GM21528 (cell line): ENCODE results near the gene TTI1.
A peak's percentile ranks its signal among the peaks of the same experiment; 100 is the strongest.
"Not testable (repeated sequence)": the region's sequence is repeated elsewhere in the genome, so short reads cannot be mapped to it uniquely, and the experiment has no call there.

Experiments used
- ATAC-seq: cut with Tn5 transposase; IDR thresholded peaks from one replicate; pipeline ENCODE4 v1.9.1; 2021; ENCODE audit warnings: mild to moderate bottlenecking, moderate library complexity; ENCODE audit not compliant: unreplicated experiment, low FRiP score

The TTI1 gene

DNA sequence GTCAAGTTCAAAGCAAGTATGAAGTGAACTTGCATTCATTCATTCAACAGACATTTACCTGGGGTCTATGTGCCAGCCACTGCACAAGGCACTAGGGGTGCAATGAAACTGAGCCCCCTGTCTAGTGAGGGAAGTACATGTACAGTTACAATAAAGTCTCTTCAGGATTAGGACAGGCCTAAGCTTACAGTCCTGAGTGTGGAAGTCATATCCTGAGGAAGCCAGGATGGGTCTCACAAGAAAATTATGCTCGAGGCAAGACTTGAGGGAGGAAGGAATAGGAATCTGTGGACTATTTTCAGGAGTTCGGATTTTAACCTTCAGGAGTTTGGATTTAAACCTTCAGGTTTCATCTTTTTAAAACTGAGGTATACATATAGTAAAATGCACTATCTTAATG lies 19.4 kb downstream of the TTI1 start:
- no peak for ATAC-seq

DNA sequence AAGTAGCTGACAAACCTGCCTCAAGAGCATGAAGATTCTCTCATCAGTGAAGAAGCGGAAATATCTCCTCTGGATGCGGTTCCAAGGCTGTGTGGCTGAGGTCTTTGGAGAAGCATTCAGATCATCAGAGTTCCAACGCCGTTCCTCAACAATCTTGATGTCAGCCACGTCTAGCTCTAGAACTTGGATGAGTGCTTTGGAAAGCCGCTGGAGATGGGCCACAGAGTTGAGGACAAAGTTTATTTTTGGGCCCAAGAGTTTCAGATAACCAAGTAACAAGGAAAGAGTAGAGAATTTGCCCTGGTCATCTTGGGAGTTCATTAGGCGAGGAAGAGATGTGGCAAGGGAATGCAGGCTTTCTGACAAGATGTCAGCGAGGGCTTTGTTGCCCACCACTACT lies 20.9 kb downstream of the TTI1 start:
- no peak for ATAC-seq

DNA sequence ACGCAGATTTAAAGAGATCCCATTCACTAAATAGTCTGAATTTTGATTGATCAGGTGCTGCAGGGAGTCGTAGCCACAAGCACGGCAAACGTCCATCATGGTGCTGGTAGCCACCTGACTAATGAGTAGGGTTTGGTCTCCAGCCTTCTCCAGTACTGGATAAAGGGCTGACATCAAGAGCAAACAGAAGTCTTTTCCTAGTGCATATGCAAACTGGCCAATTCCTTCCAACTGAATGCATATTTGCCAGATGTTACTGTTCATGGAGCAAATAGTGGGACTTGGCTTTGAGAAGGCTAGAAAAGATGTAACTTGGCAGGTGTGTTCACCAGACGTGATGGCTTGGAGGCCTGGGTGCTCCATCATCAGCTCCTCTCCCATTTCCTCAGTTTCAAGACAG lies 21.6 kb downstream of the TTI1 start:
- no peak for ATAC-seq

DNA sequence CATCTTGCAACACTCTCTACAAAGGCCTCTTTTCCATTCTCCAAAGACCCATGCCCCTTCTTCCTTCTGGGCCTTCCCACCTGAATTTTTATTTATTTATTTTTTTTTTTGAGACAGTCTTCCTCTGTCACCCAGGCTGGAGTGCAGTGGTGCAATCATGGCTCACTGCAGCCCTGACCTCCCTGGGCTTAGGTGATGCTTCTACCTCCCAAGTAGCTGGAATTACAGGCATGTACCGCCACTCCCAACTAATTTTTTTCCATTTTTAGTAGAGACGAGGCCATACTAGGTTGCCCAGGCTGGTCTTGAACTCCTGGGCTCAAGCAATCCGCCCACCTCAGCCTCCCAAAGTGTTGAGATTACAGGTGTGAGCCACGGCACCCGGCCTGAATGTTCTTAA lies 23.8 kb downstream of the TTI1 start:
- not testable (repeated sequence) for ATAC-seq

DNA sequence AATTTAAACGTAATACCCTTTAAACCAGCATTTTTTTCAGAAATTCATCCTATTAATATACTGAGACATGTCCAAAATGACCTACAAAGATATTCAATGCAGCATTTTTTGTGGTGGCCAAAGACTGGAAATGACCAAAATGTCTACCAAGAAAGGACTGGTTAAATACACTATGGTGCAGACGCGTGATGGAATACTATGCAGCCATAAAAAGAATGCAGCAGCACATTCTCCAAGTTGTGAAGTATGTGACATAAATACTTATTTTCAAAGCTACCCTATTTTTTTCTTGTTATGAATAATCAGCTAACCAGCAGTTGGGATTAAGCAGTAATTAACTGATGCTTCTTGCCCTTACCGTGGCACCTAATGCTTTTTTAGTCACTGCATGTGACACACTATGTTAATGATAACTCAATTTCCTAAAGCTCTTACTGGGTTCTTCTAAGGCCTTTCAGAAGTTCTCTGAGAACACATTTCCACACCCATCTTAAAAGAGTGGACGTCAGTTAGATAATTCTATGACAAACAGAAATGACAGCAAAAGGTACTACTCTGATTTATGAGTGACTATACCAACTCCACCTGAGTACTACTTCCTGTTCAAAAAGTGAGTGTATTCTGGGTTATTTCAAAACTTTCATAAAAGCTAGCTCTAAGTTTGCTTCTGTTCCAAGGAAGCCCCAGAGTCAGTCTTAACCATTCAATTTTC lies 24.9 kb downstream of the TTI1 start:
- ATAC-seq = no peak

DNA sequence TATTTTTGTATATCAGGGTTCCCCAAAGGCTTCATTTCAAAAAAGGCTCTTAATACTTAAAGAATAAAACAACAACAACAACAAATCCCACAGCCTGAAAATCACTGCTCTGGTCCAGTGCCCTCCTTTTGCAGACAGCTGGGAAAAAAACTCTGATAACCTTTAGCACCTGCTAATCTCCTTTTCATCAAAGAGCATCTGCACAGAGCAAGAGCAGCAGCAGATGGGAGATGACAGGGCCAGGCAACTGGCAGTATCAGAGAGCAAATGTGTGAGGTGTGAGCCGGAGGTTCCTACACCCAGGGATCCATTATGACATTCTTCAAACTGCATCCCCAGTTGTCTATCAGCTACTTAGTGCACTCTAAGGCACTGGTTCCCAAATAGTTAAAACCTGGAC lies 25.7 kb downstream of the TTI1 start:
- ATAC-seq = no peak

DNA sequence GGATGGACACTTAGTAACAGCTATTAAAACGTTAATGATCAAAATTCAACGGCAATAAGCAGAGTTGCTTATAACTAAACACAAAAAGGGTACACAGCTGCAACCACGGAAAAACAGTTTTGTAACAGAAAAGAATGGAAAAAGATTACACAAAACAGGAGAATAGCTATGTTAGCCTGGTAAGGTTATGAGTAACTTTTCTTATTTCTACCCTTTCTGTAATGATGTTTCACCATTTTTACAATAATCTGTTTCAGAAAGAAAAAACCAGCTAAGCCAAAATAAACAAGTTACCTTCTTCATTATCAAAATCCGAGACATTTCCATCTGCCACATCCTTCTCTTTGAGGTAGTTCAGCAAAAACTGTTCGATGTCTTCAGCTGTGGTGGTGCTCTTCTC lies 27.4 kb downstream of the TTI1 start:
- no peak for ATAC-seq

DNA sequence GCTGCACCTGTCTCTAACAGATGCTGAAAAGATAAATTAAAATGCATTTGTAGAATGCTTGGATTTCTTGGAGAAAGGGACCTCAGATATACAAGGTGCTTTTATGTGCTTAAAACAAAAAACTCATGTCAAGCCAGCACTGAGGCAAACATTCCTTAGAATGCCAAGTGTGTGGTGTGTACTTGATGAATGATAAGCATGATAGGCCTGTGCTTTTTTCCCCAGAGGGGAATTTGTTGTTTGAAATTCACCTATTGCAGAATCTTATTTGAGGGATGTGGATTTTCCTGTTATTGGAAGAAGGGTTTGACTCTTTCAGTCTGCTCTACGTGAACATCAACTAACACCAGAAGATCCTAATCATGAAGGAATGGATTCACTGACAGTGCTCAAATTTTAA lies 28.8 kb downstream of the TTI1 start:
- ATAC-seq = no peak

DNA sequence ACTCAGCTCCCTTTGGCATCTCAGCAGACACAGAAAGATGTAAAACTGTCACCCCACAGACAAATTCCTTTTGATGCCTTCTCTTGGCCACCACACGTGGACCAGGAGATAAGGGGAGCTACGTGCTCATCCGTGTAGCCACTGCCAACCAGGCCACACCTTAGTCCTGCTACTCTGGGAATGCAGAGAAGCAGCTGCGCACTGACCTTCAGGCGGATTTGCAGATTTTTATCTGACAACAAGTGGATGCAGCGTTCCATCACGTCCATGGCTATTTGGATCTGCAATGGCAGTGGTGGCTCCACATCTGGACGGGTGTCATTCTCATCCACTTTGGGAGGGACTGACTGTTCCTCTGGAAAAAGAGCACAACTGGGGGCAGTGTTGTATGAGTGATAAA lies 30.8 kb downstream of the TTI1 start:
- no peak for ATAC-seq

DNA sequence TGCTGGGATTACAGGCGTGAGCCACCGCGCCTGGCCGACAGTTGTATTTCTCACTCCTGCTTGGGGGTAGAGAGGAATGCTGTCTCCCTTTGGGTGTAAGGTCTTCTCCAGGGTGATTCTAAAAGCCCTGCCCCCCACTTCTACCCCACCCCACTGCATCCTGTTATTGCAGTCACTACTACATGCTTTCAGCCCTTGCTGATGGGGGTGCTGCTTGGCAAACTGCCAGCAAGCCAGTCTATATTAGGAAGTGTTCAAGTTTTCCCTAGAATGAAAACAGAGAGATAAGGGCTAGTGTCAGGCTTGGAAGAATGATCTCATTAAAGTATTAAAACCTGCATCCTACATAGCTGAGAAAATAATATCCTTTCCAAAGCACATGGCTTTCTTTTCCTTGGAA lies 31.3 kb downstream of the TTI1 start:
- ATAC-seq = no peak

DNA sequence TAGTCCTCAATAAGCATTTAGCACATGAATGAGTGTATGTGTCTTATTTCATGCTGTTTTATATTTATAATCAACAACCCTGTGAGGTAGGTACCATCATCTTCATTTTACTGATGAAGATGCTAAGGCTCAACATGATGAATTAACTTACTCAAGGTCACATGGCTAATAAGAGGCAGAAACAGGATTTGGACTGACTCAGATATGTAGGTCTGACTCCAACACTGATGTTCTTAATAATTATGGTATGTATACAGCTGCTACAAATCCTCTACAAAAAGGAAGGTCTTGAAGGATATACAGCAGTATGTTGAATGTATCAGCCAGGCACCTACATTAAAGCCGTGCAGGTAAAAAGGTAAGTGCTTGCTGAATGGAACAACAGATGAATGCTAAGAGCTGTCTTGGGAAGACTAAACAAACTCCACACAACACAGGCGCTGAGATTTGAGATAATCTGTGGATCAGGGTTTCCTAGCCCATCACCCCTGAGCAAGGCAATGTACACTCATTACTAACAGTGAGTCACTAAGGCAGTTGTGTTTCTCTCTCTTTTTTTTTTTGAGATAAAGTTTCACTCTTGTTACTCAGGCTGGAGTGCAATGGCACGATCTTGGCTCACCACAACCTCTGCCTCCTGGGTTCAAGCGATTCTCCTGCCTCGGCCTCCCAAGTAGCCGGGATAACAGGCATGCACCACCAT lies 31.9 kb downstream of the TTI1 start:
- ATAC-seq = no peak

DNA sequence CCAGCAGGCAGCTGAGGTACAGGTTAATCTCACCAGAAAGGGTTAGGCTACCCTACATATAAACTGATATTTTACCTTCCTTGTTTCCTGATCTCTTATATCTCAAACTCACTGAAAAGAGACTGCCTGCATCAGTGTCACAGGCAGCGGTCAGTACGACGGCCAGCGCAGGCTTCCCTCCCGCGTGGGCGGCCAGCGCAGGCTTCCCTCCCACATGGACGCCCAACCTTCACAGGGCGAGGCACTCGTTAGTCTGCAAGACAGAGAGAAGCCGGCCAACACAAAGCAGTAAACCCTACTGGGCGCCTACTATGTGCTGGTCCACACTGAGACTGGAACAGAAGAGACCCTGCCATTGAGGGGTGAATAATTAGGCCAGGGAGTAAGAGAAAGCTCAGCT lies 33.0 kb downstream of the TTI1 start:
- ATAC-seq = no peak

DNA sequence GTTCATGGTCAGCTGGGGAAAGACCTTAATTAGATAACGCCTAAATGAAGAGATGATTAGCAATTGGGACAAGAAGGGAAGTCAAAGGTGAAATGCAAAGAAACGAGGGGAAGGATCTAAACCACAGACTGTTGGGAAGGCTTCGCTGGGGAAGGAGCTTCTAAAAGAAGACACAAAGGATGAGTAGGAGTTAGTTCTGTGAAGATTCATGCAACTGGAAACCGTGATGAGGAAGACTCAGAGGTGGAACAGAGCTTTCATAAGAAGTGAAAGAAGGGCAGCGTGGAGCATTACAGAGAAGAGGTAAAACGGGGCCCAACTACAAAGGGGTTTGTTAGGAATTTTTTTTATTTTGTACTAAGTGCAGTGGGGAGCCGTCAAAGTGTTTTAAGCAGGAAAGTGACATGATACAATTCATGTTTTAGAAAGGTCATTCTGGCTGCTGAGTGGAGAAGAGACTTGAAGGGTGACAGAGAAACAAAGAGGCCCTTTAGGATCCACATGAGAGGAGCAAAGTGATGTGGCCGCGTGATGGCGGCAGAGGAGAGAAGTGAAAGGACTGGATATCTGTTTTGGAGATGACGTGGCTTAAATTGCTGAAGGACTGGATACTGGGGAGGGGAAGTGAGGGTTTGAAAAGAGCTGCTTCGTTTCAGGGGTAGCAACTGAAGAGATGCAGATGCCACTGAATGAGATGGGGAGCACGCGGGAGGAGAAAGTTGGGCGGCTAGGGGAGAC lies 33.6 kb downstream of the TTI1 start:
- no peak for ATAC-seq

DNA sequence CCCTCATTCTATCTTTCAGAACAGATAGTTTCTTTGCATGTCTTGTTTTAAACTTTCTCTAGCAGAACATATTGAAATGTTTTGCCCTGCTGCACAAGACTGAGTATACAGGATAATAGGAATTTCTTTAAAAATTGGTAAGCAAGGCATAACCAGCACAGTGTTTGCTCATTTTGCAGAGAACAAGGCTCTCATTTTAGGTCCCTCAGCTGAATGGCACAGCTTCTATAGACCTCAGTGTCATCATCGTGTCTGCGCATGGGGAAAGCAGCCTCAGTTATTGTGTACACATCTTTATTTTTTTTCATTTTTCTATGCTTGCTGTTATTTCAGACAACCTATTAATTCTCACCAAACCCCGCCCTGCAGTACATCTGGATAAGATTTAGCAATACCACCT lies 35.7 kb downstream of the TTI1 start:
- ATAC-seq = no peak

DNA sequence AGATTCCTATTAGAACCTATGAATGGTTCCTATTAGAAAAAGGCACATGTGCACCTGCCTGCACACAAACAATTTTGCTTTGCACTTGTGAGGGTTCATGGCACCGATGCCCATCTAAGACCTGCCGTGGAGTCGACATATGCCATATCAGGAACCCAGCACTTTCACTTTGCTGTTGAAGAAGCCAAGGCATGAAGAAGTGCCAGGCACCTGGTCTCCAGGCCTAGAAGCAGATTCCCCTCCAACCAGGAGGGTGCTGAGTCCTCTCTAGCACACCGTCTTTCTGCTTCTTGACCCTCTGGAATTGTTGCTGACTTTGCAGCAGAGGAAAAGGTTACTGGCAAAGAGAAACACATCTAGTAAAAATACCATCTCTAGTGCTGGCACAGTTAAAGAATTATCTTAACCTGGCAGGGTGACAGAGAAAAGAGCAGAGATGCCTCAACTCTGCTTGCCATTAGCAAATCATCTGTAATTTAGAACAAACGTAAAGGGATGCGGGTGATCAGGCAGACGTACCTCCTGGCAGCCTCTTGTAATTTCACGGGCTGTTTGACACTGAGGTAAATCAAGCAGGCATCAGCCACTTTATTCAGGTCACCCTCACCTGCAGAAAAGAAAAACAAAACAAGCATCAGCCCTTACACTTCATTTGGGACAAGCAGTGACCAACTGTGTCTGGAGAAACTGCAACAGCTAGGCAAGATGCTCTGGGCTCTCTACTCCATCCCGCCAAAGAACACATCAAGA lies 37.2 kb downstream of the TTI1 start:
- no peak for ATAC-seq

DNA sequence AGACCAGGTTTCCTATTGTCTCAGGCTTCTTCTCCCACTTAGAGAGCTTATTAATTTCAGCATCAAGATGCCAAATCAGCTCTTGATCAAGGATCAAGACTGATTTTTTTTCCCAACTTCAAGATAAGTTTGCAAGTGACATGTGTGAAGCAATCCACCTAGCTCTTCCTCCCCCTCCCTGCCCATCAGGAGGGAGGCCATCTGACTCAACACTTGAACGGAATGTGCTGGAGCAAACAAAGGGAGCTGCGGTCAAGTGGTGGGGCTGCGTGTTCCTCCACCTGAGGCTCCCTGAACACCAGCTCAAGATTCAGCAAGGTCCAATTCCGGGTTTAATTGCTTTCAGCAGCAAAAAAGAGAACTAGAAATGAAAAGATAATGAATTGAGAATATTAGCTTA lies 38.7 kb downstream of the TTI1 start:
- no peak for ATAC-seq

DNA sequence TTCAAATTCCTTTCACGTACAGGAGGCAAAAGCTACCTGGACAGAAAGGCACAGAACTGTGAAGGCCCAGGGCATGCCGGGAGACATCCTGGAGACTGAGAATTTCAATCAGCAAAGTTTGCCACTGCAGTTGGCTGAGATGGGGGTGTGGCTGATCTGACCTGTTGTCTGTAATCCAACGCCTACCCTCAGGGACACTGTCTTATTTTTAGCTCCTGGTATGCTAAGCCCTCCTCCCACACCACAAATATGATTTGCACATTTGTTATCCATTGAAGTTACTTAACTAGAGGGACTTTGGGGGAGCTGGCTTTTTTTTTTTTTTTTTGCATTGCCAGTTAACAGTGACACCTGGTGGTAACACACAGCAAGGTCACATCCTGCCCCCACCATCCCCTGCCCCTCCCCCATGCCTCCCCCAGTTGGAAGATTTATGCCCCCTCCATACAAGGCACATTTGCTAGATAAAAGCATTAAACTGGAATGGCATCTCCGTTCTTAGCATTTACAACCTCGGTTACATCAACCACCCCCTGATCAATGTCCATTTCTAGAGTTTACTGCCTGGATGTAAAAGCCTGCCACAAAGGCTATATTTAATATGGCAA lies 40.4 kb downstream of the TTI1 start:
- ATAC-seq = no peak

DNA sequence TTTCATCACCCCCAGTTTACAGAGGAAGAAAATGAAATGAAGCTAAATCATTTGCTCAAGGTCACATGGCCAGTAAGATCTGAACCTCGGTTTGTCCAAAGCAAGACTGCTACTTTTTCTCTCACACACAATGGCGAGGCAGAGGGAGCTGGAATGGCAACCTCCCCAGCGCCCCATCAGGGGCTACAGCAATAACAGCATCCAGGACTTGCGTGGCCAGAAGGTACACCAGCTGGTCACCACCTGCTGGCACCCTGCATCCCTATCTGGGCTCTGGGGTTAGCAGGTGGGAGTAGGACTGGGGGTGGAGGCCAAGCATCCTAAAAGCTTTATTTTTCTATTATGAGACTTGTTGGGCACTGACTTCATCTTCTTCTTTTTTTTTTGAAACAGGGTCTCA lies 41.3 kb downstream of the TTI1 start:
- ATAC-seq = no peak

DNA sequence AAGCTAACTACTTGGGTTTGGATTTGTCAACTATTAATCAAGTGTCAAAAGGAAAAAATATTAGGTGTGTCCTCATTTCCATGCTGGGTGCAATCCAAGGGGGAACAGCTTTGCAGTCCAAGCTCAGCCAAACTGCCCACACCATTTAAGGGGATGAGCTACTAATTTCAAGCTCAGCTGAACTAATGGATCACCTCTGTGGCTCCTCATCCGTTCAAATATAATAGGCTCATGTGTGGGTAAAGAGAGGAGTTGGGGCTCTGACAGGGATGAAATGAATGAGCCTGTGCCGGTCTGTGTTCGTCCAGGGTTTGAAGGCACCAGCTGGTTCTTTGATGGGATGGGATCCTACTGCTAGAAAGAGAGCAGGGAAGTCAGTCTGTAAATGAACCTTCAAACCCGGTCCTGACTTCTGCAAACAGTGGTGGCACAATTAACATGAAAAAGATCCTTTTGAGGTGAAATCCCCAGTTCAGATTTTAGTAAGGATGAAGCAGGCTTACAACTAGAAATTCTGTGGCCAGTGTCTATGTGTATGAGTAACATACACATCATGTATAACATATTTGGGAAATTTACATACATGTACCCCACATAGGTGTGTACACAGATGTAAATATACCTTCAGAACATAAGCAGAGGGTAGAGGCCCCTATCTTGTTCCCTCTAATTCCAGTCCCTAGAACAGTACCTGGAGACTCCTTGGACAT lies 41.9 kb downstream of the TTI1 start:
- no peak for ATAC-seq

DNA sequence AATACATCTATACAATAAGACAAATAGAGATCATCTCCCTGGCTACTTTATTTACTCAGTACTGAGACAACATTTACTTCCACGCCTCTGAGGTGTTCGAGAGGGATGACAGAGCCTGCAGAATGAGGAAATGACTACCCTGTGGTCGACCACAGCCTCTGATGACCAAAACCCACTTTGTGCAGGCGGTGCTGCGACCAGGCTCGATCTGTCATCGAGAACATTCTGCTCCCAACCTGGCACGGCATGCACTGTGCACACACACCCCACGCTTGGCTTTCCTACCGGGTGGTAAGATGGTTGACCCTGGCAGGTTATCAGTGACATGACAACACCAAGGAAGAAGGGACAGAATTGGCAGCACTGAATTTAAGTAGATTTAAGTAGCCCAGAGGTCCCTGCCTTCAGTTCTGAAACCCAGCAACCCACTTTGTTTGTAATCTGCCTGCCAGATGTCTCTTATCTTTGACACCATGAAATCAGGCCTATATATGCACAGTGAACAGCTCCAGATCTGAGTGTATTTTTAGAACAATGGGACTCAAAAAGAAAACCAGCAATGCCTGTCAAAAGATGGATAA lies 42.6 kb downstream of the TTI1 start:
- peak; percentile 87 for ATAC-seq
